Measurements from ENCODE around the gene CHST7. TPM values are rescaled to one million over a fixed set of nuclear protein-coding genes. Genes with fewer than 3 reads are reported as not detected.

The CHST7 gene
- polyA plus RNA-seq, 6 donors from 2014 or later: 0.88 to 2.4 (median 1.0) TPM

Other genes with a start within 250 kb of the CHST7 start
- 1 to 10 TPM in 1 of 6 donors, under 1 TPM in 3, not detected in 2; 0.28 to 1.0 (median 0.57) TPM for gene ZNF674, start 28.3 kb upstream of the CHST7 start, polyA plus RNA-seq (ENCODE audit: low read depth in 6 of 6)
- gene SLC9A7, start 185.4 kb downstream of the CHST7 start, polyA plus RNA-seq (ENCODE audit: low read depth in 6 of 6): 10 to 100 TPM; 13.5 to 60.6 (median 42.5) TPM

All from naive B cell (primary cell).